NCI-H748 (cell line): Measurements from ENCODE around the gene LSM14A.
"Not testable (repeated sequence)": the region's sequence is repeated elsewhere in the genome, so short reads cannot be mapped to it uniquely, and the experiment has no call there.

Experiments
- DNase-seq: peaks from one replicate; lab custom pipeline; 2025; ENCODE audit not compliant: unreplicated experiment; lab: John Stamatoyannopoulos, UW

LSM14A gene

GRCh38 chr19:34226036-34226435 lies 53.7 kb downstream of the LSM14A start:
- no peak for DNase-seq

GRCh38 chr19:34228347-34228746 lies 56.0 kb downstream of the LSM14A start:
- no peak for DNase-seq

- no peak for DNase-seq
Measured at GRCh38 chr19:34228762-34229161, 56.5 kb downstream of the LSM14A start.

- DNase-seq, result no peak
Measured at GRCh38 chr19:34229721-34230120, 57.4 kb downstream of the LSM14A start.

- no peak for DNase-seq
Measured at GRCh38 chr19:34230820-34231219, 58.5 kb downstream of the LSM14A start.

- no peak for DNase-seq
Measured at GRCh38 chr19:34231439-34231838, 59.1 kb downstream of the LSM14A start.

- DNase-seq, result no peak
Measured at GRCh38 chr19:34232566-34233481, 60.5 kb downstream of the LSM14A start.

GRCh38 chr19:34235425-34235940 lies 63.2 kb downstream of the LSM14A start:
- no peak for DNase-seq

- DNase-seq, result no peak
Measured at GRCh38 chr19:34236035-34236987, 64.0 kb downstream of the LSM14A start.

GRCh38 chr19:34237283-34237682 lies 65.0 kb downstream of the LSM14A start:
- no peak for DNase-seq

- no peak for DNase-seq
Measured at GRCh38 chr19:34237939-34238338, 65.6 kb downstream of the LSM14A start.

- peak; percentile 84 for DNase-seq
Measured at GRCh38 chr19:34241513-34242337, 69.4 kb downstream of the LSM14A start.

GRCh38 chr19:34243138-34243875 lies 71.0 kb downstream of the LSM14A start:
- DNase-seq, result not testable (repeated sequence)

GRCh38 chr19:34243876-34244578 lies 71.7 kb downstream of the LSM14A start:
- DNase-seq, result no peak

- no peak for DNase-seq
Measured at GRCh38 chr19:34244611-34245299, 72.5 kb downstream of the LSM14A start.

- DNase-seq, result no peak
Measured at GRCh38 chr19:34246340-34246739, 74.0 kb downstream of the LSM14A start.

- DNase-seq, result no peak
Measured at GRCh38 chr19:34248941-34249340, 76.6 kb downstream of the LSM14A start.

- DNase-seq, result not testable (repeated sequence)
Measured at GRCh38 chr19:34253167-34253566, 80.9 kb downstream of the LSM14A start.

- DNase-seq, result not testable (repeated sequence)
Measured at GRCh38 chr19:34253681-34254045, 81.4 kb downstream of the LSM14A start.
